Urothelium cell line (cell line): ENCODE data around the gene KIF1B.
A peak's percentile ranks its signal among the peaks of the same experiment; 100 is the strongest.

ENCODE experiments used
- DNase-seq: peaks from one replicate; pipeline ENCODE4 v3.0.0; 2011; ENCODE audit warnings: low spot score, mixed read lengths
- FAIRE-seq: peaks from 2 replicates; lab custom pipeline; 2011; peaks lifted over from hg19 to GRCh38; lab: Jason Lieb, UNC

The KIF1B gene

GRCh38 chr1:10209905-10210810 is at the start of gene KIF1B:
TSS of gene KIF1B (plus strand) at chr1:10210570. CDS start at chr1:10232329, 21,759 bp downstream.
- FAIRE-seq (peak; percentile 74), DNase-seq (peak; percentile 100)

- FAIRE-seq (no peak), DNase-seq (no peak)
These were observed 49.4 kb upstream of the KIF1B start for GRCh38 chr1:10160907-10161490.

GRCh38 chr1:10161541-10162290 is 48.7 kb upstream of the KIF1B start:
- no peak for FAIRE-seq
- DNase-seq, result no peak

- DNase-seq (no peak), FAIRE-seq (no peak)
These were observed 41.4 kb upstream of the KIF1B start for GRCh38 chr1:10168912-10169514.

GRCh38 chr1:10170239-10170574 is 40.2 kb upstream of the KIF1B start:
- DNase-seq (no peak), FAIRE-seq (no peak)

GRCh38 chr1:10171105-10171767 is 39.1 kb upstream of the KIF1B start:
- FAIRE-seq (no peak), DNase-seq (no peak)

- DNase-seq (no peak), FAIRE-seq (no peak)
These were observed 38.2 kb upstream of the KIF1B start for GRCh38 chr1:10171995-10172669.

- FAIRE-seq (no peak), DNase-seq (no peak)
These were observed 36.8 kb upstream of the KIF1B start for GRCh38 chr1:10173582-10173981.

- peak; percentile 59 for FAIRE-seq
- DNase-seq, result no peak
These were observed 32.5 kb upstream of the KIF1B start for GRCh38 chr1:10177876-10178275.

- no peak for FAIRE-seq
- no peak for DNase-seq
These were observed 31.6 kb upstream of the KIF1B start for GRCh38 chr1:10178597-10179405.

- DNase-seq (no peak), FAIRE-seq (no peak)
These were observed 30.8 kb upstream of the KIF1B start for GRCh38 chr1:10179406-10180091.

- FAIRE-seq (no peak), DNase-seq (no peak)
These were observed 29.2 kb upstream of the KIF1B start for GRCh38 chr1:10181154-10181553.

GRCh38 chr1:10185759-10186158 is 24.6 kb upstream of the KIF1B start:
- no peak for DNase-seq
- FAIRE-seq, result no peak

GRCh38 chr1:10186331-10187025 is 23.9 kb upstream of the KIF1B start:
- peak; percentile 98 for FAIRE-seq

GRCh38 chr1:10187026-10187334 is 23.4 kb upstream of the KIF1B start:
- no peak for DNase-seq
- FAIRE-seq, result no peak

More at GRCh38 chr1:10186331-10187025, 23.9 kb upstream of the KIF1B start:
- DNase-seq, result no peak

- DNase-seq (no peak), FAIRE-seq (no peak)
These were observed 22.2 kb upstream of the KIF1B start for GRCh38 chr1:10188133-10188650.

- FAIRE-seq (no peak), DNase-seq (no peak)
These were observed 20.7 kb upstream of the KIF1B start for GRCh38 chr1:10189659-10190058.

- FAIRE-seq (no peak), DNase-seq (no peak)
These were observed 18.1 kb upstream of the KIF1B start for GRCh38 chr1:10192263-10192662.
